ENCODE results near the gene RYR3.

DNA sequence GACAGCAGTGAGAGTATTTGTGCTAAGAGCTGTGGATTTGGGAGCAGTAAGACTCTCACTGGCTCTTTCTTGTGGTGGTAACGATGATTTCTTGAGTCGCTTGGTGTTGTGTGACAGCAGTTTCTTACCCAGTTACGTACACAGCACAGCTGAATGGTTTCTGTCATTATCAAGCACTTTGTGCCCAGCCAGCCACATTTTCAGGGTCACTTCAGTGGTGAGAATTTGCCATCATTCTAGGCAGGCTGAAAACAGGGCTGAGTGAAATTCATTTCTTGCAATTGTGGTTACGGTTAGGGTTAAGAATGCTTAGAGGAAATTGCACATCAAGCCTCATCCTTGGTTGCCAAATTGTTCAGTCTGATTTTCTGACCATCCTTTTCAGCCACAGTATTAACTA is 130.1 kb downstream of the RYR3 start:
- TF ChIP-seq, protein P1, sequence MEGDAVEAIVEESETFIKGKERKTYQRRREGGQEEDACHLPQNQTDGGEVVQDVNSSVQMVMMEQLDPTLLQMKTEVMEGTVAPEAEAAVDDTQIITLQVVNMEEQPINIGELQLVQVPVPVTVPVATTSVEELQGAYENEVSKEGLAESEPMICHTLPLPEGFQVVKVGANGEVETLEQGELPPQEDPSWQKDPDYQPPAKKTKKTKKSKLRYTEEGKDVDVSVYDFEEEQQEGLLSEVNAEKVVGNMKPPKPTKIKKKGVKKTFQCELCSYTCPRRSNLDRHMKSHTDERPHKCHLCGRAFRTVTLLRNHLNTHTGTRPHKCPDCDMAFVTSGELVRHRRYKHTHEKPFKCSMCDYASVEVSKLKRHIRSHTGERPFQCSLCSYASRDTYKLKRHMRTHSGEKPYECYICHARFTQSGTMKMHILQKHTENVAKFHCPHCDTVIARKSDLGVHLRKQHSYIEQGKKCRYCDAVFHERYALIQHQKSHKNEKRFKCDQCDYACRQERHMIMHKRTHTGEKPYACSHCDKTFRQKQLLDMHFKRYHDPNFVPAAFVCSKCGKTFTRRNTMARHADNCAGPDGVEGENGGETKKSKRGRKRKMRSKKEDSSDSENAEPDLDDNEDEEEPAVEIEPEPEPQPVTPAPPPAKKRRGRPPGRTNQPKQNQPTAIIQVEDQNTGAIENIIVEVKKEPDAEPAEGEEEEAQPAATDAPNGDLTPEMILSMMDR (IDR thresholded peaks at IDR 0.05; ENCODE audit: low read length) = no peak
- no peak for TF ChIP-seq EZH2 (optimal IDR thresholded peaks at IDR 0.05; ENCODE audit: low read depth, low read length)
